Immature natural killer cell (primary cell): Measurements from ENCODE around the gene PROZ. TPM values are rescaled to one million over a fixed set of nuclear protein-coding genes. Genes with fewer than 3 reads are reported as not detected.

Source experiments
- DNase-seq, 3 donors: peaks; one replicate each; pipeline ENCODE4 v3.0.0; 2022; ENCODE audit warnings: mixed read lengths in 1 of 3
- H3K27ac Mint-ChIP-seq, 6 donors: one replicate each; pipeline ENCODE4 v1.8.0; 2020; ENCODE audit warnings: mixed read lengths in 6 of 6, mild to moderate bottlenecking in 5 of 6, inconsistent platforms in 4 of 6, moderate library complexity in 3 of 6
- H3K27me3 Mint-ChIP-seq, 3 donors: one replicate each; pipeline ENCODE4 v1.8.0; 2020 to 2021; ENCODE audit warnings: low read depth in 3 of 3, mild to moderate bottlenecking in 3 of 3, mixed read lengths in 3 of 3, moderate library complexity in 3 of 3, inconsistent platforms in 1 of 3
- H3K36me3 Mint-ChIP-seq, 3 donors: one replicate each; pipeline ENCODE4 v1.8.0; 2020; ENCODE audit warnings: mixed read lengths in 3 of 3, inconsistent platforms in 2 of 3, mild to moderate bottlenecking in 2 of 3
- H3K4me1 Mint-ChIP-seq, 2 donors: one replicate each; pipeline ENCODE4 v1.8.0; 2020; ENCODE audit warnings: inconsistent platforms in 2 of 2, mild to moderate bottlenecking in 2 of 2, mixed read lengths in 2 of 2, moderate library complexity in 1 of 2
- H3K4me3 Mint-ChIP-seq, 5 donors: one replicate each; pipeline ENCODE4 v1.8.0; 2020; ENCODE audit warnings: mild to moderate bottlenecking in 5 of 5, mixed read lengths in 5 of 5, inconsistent platforms in 3 of 5, moderate library complexity in 3 of 5
- H3K9me3 Mint-ChIP-seq, 6 donors: one replicate each; pipeline ENCODE4 v1.8.0; 2020; ENCODE audit warnings: mild to moderate bottlenecking in 6 of 6, mixed read lengths in 6 of 6, inconsistent platforms in 4 of 6, moderate library complexity in 3 of 6
- polyA plus RNA-seq, 3 donors: library from polyadenylated mRNA; unstranded; fragments of 300-500 nt; fragmentation: Illumina TruSeq; gene quantifications; one replicate each; pipeline ENCODE4 v1.2.3, GENCODE V29; 2021

Gene PROZ
- polyA plus RNA-seq, 3 donors from 2014 or later, result not detected

DNA sequence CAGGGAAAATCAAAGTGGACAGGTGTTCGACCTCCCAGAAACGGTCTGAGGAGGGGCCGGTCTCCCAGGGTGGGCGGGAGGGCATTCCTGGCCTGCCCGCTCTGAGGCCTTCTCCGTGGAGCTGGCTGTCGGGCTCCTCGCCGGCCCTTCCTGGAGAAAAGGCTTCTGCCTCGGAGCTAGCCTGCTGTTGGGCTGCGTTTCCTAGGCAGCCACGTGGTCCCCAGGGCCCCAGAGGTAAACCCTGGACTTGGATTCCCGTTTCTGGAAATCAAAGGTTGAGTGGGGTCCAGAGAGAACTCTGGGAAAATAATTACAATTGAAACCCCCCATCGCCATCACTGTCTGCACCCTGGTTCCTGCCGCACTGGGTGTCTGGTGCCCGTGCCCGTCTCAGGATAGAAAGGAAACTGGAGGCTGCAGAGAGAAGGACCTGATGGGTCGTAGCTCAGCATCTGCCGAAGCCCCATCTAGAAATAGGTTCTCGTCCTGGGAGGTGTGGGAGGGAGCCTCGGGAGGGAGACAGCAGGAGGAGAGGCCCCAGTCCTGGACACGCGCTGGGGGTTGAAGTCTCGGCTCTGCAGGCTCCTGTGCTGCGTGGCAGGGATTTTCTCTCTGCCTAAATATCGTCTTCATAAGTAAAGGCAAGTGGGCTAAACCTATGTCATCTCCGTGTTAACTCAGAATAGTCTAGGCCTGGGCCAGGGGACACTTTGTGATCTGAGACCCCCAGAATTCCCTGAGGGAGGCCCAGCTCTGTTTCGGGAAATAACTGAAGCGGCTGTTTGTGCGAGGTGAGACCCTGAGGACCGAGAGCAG is 7.7 kb upstream of the PROZ start:
- no peaks in the 10 kb centered on the region for H3K36me3 Mint-ChIP-seq
- H3K4me1 Mint-ChIP-seq, result peaks cover 25 to 30% of the 10 kb centered on the region in 2 donors
- H3K27me3 Mint-ChIP-seq, result peaks cover 18 to 29% (median 24%) of the 10 kb centered on the region in 3 donors
- no peak overlapping the region for H3K27ac Mint-ChIP-seq
- DNase-seq, result no peak
- H3K4me3 Mint-ChIP-seq, result peak overlapping the region in 1 of 5 donors; percentile 10
- no peaks in the 10 kb centered on the region for H3K9me3 Mint-ChIP-seq

DNA sequence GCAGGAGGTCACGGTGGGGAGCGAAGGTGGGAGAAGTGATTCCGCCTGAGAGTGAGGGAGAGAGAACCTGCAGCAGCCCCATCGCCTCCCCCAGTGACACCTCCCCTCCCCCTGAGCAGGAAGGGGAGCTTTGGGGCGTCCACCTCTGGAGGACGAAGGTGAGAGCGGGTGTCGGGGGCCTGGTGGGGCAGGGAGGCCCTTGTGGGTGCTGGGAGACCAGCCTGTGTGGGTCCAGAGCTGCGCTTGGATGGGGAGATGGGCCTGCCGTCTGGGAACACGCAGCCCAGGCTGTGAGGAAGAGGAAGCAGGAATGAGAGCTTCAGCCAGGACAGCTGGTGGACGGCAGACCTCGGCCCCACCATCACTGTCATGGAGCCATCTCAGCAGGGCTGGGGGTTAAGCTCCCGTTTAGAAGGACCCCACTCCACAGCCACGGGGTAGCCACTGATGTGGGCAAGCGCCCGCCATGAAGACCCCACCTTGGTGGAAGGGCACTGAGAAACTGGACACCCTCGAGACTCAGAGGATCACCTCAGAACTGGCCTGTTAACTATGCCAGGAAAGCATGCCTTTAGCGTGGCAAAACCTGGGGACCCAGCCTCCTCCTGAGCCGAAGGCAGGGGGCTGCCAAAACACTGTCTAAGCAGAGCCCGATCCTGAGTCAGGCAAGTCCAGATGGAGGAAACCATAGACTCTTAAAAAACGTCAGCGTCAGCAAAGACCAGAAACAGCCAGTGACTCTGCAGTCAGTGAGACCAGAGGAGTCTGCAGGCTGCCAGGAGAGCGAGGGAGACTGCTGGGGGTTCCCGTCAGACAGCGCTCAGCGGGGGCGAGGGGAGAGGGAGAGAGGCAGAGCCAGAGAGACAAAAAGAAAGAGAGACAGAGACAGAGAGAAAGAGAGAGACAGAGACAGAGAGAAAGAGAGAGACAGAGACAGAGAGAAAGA is 6.4 kb upstream of the PROZ start:
- Mint-ChIP-seq H3K9me3 (no peaks in the 10 kb centered on the region), H3K4me1 (peaks cover 25 to 30% of the 10 kb centered on the region in 2 donors), H3K27ac (peak overlapping the region; percentile 68 to 96 (median 91)), H3K27me3 (peaks cover 18 to 29% (median 24%) of the 10 kb centered on the region in 3 donors), H3K36me3 (no peaks in the 10 kb centered on the region), H3K4me3 (peak overlapping the region; percentile 79 to 94 (median 87))
- DNase-seq, result peak in 1 of 3 donors; percentile 28

DNA sequence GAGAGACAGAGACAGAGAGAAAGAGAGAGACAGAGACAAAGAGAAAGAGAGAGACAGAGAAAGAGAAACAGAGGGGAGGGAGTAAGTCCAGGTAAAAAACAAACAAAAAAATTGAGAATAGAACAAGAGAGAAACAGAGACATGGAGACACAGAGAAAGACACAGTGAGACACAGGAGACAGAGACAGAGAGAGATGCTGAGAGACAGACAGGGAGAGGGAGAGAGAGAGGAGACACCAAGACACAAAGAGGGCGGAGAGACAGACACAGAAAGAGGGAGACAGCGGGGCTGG is 5.8 kb upstream of the PROZ start:
- H3K9me3 Mint-ChIP-seq, result no peaks in the 10 kb centered on the region
- no peaks in the 10 kb centered on the region for H3K36me3 Mint-ChIP-seq
- DNase-seq, result no peak
- peak overlapping the region; percentile 68 to 96 (median 91) for H3K27ac Mint-ChIP-seq
- peak overlapping the region; percentile 79 to 94 (median 87) for H3K4me3 Mint-ChIP-seq
- peaks cover 18 to 29% (median 24%) of the 10 kb centered on the region in 3 donors for H3K27me3 Mint-ChIP-seq
- peaks cover 25 to 30% of the 10 kb centered on the region in 2 donors for H3K4me1 Mint-ChIP-seq

DNA sequence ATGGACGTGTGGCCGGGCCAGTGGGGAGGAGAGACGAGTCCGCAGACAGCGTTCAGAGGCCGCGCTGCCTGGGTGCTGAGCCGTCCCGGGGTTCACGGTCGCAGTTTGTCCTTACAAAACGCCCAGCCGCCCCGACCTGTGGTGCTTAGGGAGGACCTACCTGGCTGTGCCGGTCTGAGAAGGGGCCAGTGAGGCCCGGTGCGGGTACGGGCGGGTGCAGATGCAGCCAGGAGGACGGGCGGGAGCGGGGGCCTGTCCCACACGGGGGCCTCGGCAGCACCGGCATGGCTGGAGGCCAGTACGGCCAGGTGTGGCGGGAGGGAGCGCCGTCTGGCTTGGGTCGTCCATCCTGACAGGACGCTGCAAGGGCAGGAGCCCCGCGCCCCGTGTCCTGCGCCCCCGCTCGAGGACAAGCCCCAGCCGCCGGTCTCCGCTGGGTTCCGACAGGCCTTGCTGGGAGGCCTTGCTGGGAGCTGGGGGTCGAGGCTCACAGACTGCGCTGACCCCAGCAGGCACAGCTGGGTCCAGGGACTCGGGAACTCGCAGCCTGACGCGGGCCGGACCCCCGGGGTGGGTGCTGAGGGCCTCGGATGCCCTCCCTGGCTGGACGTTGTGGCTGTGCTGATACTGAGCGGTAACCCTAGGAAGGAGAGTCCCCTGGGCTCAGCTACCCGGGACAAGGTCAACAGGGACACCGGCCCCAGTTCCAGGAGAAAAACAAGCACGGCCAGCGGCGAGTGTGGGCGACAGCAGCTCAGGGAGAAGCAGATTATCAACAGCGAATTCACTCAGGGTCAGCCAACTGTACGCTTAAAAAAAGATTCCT is 5.3 kb upstream of the PROZ start:
- Mint-ChIP-seq H3K4me3 (peak overlapping the region; percentile 85 to 94 (median 87)), H3K36me3 (no peaks in the 10 kb centered on the region), H3K27me3 (peaks cover 18 to 29% (median 24%) of the 10 kb centered on the region in 3 donors), H3K27ac (peak overlapping the region; percentile 69 to 96 (median 91)), H3K4me1 (peaks cover 25 to 30% of the 10 kb centered on the region in 2 donors), H3K9me3 (no peaks in the 10 kb centered on the region)
- DNase-seq, result peak in 2 of 3 donors; percentile 22 to 30

DNA sequence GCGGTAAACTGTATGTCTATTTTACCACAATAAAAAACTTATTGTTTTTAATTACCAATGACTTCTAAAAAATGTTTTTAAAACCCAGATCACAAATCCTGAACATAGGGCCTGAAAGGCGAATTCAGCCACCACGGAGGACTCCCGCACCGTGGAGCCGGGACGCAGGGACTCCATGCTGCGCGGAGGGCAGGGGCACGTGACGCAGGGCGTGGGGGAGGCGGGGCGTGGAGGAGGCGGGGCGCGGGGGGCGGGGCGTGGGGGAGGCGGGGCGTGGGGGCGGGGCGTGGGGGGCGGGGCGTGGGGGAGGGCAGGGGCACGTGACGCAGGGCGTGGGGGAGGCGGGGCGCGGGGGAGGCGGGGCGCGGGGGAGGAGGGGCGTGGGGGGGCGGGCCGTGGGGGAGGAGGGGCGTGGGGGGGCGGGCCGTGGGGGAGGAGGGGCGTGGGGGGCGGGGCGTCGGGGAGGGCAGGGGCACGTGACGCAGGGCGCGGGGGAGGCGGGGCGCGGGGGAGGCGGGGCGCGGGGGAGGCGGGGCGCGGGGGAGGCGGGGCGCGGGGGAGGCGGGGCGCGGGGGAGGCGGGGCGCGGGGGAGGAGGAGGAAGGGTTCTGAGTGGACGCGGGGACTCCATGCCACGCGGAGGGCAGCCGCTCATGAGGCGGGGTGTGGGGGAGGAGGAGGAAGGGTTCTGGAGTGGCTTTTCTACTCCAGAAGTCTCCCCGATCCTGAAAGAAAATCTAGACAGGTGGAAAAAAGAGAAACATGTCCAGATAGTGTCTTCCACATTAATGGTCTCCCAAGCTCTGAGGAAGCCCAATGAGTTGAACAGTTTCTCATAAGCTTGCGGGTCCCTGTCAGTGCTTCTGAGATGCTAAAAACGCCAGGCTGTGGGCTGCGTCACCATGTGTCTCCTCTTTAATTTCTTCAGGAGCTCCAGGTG is 4.4 kb upstream of the PROZ start:
- H3K36me3 Mint-ChIP-seq, result no peaks in the 10 kb centered on the region
- H3K4me3 Mint-ChIP-seq, result peak overlapping the region; percentile 85 to 94 (median 85)
- H3K27me3 Mint-ChIP-seq, result peaks cover 18 to 29% (median 24%) of the 10 kb centered on the region in 3 donors
- no peaks in the 10 kb centered on the region for H3K9me3 Mint-ChIP-seq
- peak; percentile 70 to 73 (median 71) for DNase-seq
- H3K4me1 Mint-ChIP-seq, result peaks cover 25 to 30% of the 10 kb centered on the region in 2 donors
- H3K27ac Mint-ChIP-seq, result peak overlapping the region; percentile 79 to 96 (median 88)

DNA sequence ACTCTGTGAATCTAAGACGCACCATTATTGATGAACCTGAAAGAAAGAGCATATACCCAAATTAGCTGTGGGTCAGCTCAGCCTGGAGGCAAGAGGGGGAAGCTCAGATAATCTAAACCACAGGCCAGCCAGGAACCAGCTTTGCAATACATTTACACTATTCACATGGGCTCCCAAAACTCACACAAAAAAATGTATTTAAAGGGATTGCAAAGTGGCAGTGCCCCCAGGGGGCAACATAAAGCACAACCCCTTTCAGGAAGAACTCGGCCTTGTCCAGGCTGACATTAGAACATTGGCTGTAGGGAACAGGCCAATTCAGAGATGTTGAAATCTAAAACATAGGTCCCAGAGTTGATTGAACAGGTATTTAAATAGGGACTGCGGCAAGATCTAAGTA is 3.2 kb upstream of the PROZ start:
- peak overlapping the region; percentile 75 to 96 (median 86) for H3K27ac Mint-ChIP-seq
- peaks cover 18 to 29% (median 24%) of the 10 kb centered on the region in 3 donors for H3K27me3 Mint-ChIP-seq
- DNase-seq, result no peak
- no peaks in the 10 kb centered on the region for H3K36me3 Mint-ChIP-seq
- H3K4me1 Mint-ChIP-seq, result peaks cover 25 to 33% of the 10 kb centered on the region in 2 donors
- peak overlapping the region; percentile 48 to 73 (median 66) for H3K4me3 Mint-ChIP-seq
- no peaks in the 10 kb centered on the region for H3K9me3 Mint-ChIP-seq

DNA sequence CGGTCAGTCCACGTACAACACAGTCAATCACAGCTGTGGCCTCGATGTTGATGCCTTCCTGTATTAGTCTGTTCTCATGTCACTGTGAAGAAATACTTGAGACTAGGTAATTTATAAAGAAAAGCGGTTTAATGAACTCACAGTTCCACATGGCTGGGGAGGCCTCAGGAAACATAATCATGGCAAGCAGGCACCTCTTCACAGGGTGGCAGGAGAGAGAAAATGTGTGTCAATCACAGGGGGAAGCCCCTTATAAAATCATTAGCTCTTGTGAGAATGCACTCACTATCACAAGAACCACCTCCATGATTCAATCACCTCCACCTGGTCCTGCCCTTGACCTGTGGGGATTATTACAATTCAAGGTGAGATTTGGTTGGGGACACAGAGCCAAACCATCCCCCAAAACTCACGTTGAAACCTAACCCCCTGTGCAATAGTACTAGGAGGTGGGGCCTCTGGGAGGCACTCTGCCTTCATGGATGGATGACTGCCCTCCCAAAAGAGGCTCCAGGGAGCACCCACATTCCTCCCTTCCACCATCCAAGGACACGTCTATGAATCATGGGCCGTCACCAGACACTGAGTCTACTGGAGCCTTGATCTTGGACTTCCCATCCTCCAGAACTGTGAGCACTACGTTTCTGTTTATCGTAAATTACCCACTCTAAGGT is 2.3 kb upstream of the PROZ start:
- DNase-seq, result no peak
- no peak overlapping the region for H3K4me3 Mint-ChIP-seq
- H3K27ac Mint-ChIP-seq, result peak overlapping the region in 3 of 6 donors; percentile 19 to 75 (median 62)
- H3K4me1 Mint-ChIP-seq, result peaks cover 27 to 36% of the 10 kb centered on the region in 2 donors
- no peaks in the 10 kb centered on the region for H3K9me3 Mint-ChIP-seq
- no peaks in the 10 kb centered on the region for H3K36me3 Mint-ChIP-seq
- peaks cover 18 to 27% (median 24%) of the 10 kb centered on the region in 3 donors for H3K27me3 Mint-ChIP-seq

DNA sequence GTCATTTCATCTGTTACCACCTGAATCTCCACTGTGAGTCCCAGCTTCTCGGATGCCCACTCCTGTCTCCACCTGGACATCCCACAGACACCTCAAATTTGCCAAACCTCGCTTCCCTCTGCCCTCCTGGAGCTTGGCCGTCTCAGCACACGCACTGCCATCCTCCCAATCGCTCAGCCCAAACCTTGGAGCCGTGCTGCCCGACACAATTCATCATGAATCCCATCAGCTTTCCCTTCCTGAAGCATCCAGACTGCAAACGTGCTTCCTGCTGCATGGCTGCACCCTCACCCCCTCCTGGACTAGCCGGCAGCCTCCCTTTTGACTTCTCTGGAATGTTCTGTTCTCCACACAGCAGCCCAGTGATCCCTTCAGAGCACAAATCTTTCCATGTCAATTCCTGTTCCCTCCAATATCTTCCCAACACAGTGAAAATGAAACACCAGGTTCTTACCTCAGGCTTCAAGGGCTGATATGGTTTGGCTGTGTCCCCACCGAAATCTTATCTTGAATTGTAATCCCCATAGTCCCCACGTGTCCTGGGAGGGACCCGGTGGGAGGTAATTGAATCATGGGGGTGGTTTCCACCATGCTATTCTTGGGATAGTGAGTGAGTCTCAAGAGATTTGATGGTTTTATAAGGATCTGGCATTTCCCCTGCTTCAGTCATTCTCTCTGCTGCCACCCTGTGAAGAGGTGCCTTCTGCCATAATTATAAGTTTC is 1.1 kb upstream of the PROZ start:
- H3K27ac Mint-ChIP-seq, result peak overlapping the region in 3 of 6 donors; percentile 6 to 73 (median 14)
- H3K9me3 Mint-ChIP-seq, result no peaks in the 10 kb centered on the region
- no peaks in the 10 kb centered on the region for H3K36me3 Mint-ChIP-seq

DNA sequence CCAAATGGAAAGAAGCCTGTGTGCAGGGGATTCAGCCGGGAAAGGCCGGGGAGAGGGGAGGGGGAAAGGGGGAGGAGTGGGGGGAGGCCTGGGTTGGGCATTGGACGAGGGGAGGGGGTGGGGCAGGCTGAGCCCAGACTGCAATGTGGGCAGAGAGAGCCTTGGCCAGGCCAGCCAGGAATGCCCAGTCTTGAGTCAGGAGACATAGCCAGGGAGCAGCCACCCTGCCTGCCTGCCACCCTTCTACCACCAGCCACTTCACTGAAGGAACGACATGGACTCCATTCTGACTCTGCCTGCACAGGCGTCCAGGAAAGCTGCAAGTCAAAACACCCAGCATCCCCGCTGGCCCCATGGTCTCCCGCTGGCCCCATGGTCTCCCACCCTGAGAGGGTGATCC is 498 bp downstream of the PROZ start:
- Mint-ChIP-seq H3K27ac (no peak overlapping the region), H3K36me3 (no peaks in the 10 kb centered on the region), H3K27me3 (peaks cover 4 to 15% (median 12%) of the 10 kb centered on the region in 3 donors), H3K4me3 (no peak overlapping the region), H3K4me1 (peaks cover 17 to 33% of the 10 kb centered on the region in 2 donors), H3K9me3 (no peaks in the 10 kb centered on the region)
- no peak for DNase-seq

More for the DNA sequence above, 1.1 kb upstream of the PROZ start:
- Mint-ChIP-seq H3K27me3 (peaks cover 16 to 26% (median 21%) of the 10 kb centered on the region in 3 donors), H3K4me3 (no peak overlapping the region), H3K4me1 (peaks cover 27 to 34% of the 10 kb centered on the region in 2 donors)
- DNase-seq, result no peak

DNA sequence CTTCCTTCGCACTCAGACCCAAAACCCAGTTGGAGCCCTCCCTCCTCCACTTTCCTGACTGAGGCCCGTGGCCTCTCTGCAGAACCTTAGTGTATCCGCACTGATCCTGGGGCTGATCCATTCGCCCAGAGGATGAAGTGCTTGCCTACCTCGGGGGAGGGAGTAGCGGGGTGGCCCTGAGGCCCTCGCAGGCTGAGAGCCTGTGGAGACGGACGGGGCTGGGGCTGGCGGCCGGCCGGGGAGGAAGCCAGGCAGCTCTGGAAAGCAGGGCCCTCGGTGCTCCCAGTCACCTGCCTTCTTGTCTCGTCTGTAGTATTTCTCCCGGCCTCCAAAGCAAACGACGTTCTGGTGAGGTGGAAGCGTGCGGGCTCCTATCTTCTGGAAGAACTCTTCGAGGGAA is 1.3 kb downstream of the PROZ start:
- H3K4me1 Mint-ChIP-seq, result peaks cover 13 to 34% of the 10 kb centered on the region in 2 donors
- no peaks in the 10 kb centered on the region for H3K36me3 Mint-ChIP-seq
- no peak for DNase-seq
- peak overlapping the region in 1 of 6 donors; percentile 22 for H3K27ac Mint-ChIP-seq
- H3K4me3 Mint-ChIP-seq, result peak overlapping the region in 1 of 5 donors; percentile 14
- H3K27me3 Mint-ChIP-seq, result peaks cover 4 to 11% (median 8%) of the 10 kb centered on the region in 3 donors
- H3K9me3 Mint-ChIP-seq, result no peaks in the 10 kb centered on the region

DNA sequence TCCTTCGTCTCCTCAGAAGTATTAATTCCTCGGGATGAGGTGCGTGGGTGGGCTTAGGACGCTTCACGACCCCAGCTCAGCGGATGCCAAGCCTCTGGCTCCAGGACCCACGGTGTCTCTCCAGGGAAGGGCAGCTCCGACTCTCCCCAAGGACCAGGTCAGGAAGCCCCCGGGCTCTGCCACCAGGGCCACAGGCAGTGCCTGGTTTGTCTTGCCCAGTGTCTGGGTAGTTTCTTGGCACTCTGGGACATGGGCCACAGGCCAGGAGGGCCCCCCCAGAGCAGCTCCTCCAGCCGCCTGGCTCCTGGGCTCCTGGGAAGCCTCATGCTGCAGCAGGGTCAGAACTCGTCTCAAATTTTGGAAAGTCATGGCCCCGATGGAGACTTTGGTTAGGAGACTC is 2.5 kb downstream of the PROZ start:
- H3K4me1 Mint-ChIP-seq, result peaks cover 10 to 34% of the 10 kb centered on the region in 2 donors
- peaks cover 1 to 9% (median 2%) of the 10 kb centered on the region in 3 donors for H3K27me3 Mint-ChIP-seq
- H3K36me3 Mint-ChIP-seq, result no peaks in the 10 kb centered on the region
- DNase-seq, result no peak
- H3K9me3 Mint-ChIP-seq, result no peaks in the 10 kb centered on the region
- peak overlapping the region in 4 of 5 donors; percentile 61 to 78 (median 68) for H3K4me3 Mint-ChIP-seq
- peak overlapping the region in 5 of 6 donors; percentile 28 to 80 (median 73) for H3K27ac Mint-ChIP-seq
